GM18867 (cell line): ENCODE measurements around the gene AP4E1.
"Not testable (repeated sequence)": the region's sequence is repeated elsewhere in the genome, so short reads cannot be mapped to it uniquely, and the experiment has no call there.

Source experiments
- ATAC-seq: cut with Tn5 transposase; IDR thresholded peaks from one replicate; pipeline ENCODE4 v1.9.1; 2021; ENCODE audit warnings: mild to moderate bottlenecking, moderate library complexity; ENCODE audit not compliant: unreplicated experiment

The AP4E1 gene

GRCh38 chr15:50888054-50888453, 20.4 kb upstream of the AP4E1 start:
- ATAC-seq, result no peak

- no peak for ATAC-seq
Measured at GRCh38 chr15:50889589-50889988, 18.9 kb upstream of the AP4E1 start.

- ATAC-seq, result no peak
Measured at GRCh38 chr15:50890751-50891150, 17.7 kb upstream of the AP4E1 start.

- no peak for ATAC-seq
Measured at GRCh38 chr15:50891159-50891558, 17.3 kb upstream of the AP4E1 start.

- no peak for ATAC-seq
Measured at GRCh38 chr15:50893976-50894375, 14.5 kb upstream of the AP4E1 start.

- not testable (repeated sequence) for ATAC-seq
Measured at GRCh38 chr15:50901390-50901789, 7.1 kb upstream of the AP4E1 start.

GRCh38 chr15:50904211-50904610, 4.3 kb upstream of the AP4E1 start:
- no peak for ATAC-seq

- no peak for ATAC-seq
Measured at GRCh38 chr15:50905055-50905454, 3.4 kb upstream of the AP4E1 start.

- peak; percentile 56 for ATAC-seq
Measured at GRCh38 chr15:50906954-50907600, 1.4 kb upstream of the AP4E1 start.

GRCh38 chr15:50907601-50908208, 778 bp upstream of the AP4E1 start:
- ATAC-seq, result peak; percentile 29

- peak; percentile 14 for ATAC-seq
Measured at GRCh38 chr15:50909010-50909317, 481 bp downstream of the AP4E1 start.

GRCh38 chr15:50910426-50910795, 1.9 kb downstream of the AP4E1 start:
- not testable (repeated sequence) for ATAC-seq

- no peak for ATAC-seq
Measured at GRCh38 chr15:50911001-50911400, 2.5 kb downstream of the AP4E1 start.

GRCh38 chr15:50911621-50912020, 3.1 kb downstream of the AP4E1 start:
- no peak for ATAC-seq

- no peak for ATAC-seq
Measured at GRCh38 chr15:50916400-50916799, 7.9 kb downstream of the AP4E1 start.

GRCh38 chr15:50919359-50919758, 10.9 kb downstream of the AP4E1 start:
- ATAC-seq, result not testable (repeated sequence)

GRCh38 chr15:50925281-50925680, 16.8 kb downstream of the AP4E1 start:
- ATAC-seq, result no peak

GRCh38 chr15:50929062-50929461, 20.6 kb downstream of the AP4E1 start:
- no peak for ATAC-seq

GRCh38 chr15:50930792-50931191, 22.3 kb downstream of the AP4E1 start:
- ATAC-seq, result no peak

- ATAC-seq, result no peak
Measured at GRCh38 chr15:50933341-50933740, 24.9 kb downstream of the AP4E1 start.

GRCh38 chr15:50938525-50938924, 30.0 kb downstream of the AP4E1 start:
- no peak for ATAC-seq

- no peak for ATAC-seq
Measured at GRCh38 chr15:50939911-50940310, 31.4 kb downstream of the AP4E1 start.

GRCh38 chr15:50940506-50940905, 32.0 kb downstream of the AP4E1 start:
- ATAC-seq, result no peak
